Vagina (tissue), 2 donors: ENCODE data around the gene GPR33.

Source experiments
- CTCF ChIP-seq, 3 experiments: fragments of 450-650 bp in 2 of 3; fragments of 200-600 bp in 1 of 3; sonication (generic) in 1 of 3; IDR thresholded peaks; one replicate each; pipeline ENCODE4 v1.5.1; 2017 to 2019; ENCODE audit warnings: antibody characterized with exemption in 3 of 3, mild to moderate bottlenecking in 2 of 3, moderate library complexity in 2 of 3
- POLR2A ChIP-seq, 2 donors: fragments of 450-650 bp; IDR thresholded peaks; one replicate each; pipeline ENCODE4 v1.6.1; 2017; ENCODE audit warnings: antibody characterized with exemption in 2 of 2, mild to moderate bottlenecking in 2 of 2, moderate library complexity in 2 of 2

DNA sequence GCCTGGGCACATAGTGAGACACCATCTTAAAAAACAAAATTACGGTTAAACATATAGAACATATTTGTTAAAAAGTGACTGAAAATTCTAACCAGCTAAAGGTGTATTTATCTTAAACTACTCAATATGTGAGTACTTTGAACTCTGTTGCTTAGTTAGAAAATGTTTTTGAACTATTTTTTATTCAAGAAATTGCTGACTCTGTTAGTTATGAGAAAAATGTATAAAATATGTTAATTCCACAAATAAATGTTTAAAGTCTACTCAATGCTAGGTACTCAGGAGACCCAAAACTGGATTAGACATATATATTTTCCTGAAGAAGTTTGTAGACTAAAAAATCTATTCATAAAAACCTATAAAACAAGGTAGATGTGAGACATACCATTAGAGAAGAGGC is 23.0 kb upstream of the GPR33 start:
- TF ChIP-seq CTCF (IDR thresholded peaks at IDR 0.05): no peak
- TF ChIP-seq POLR2A (IDR thresholded peaks at IDR 0.05): no peak
